DND-41 (cell line): Measurements from ENCODE around the gene FAM222B.

Experiments
- CTCF ChIP-seq: IDR thresholded peaks from 2 replicates; pipeline ENCODE4 v1.5.1; 2012; ENCODE audit warnings: borderline replicate concordance, low read length, moderate library complexity, mild to moderate bottlenecking; ENCODE audit not compliant: poor library complexity, severe bottlenecking; ENCODE audit errors: extremely low read depth
- EZH2 ChIP-seq: IDR thresholded peaks from 3 replicates; pipeline ENCODE4 v1.6.1; 2012; ENCODE audit warnings: borderline replicate concordance, low read depth, mild to moderate bottlenecking, moderate library complexity, low read length, inconsistent platforms; ENCODE audit not compliant: severe bottlenecking

GRCh38 chr17:28724500-28725165 is 118.0 kb downstream of the FAM222B start:
- no peak for TF ChIP-seq EZH2
- no peak for TF ChIP-seq CTCF
